HepG2 (cell line): ENCODE data around the gene TUBA8. TPM values are rescaled to one million over a fixed set of nuclear protein-coding genes. Genes with fewer than 3 reads are reported as not detected.

ENCODE experiments used
- ATAC-seq: fragments of 200-7000 bp; cut with Tn5 transposase; 3 replicates; pipeline ENCODE4 v1.9.1; 2020; ENCODE audit warnings: mild to moderate bottlenecking, moderate library complexity
- Bru-seq: library from RNA; stranded (reverse); fragments of 400-500 nt; gene quantifications from one replicate; lab custom pipeline; 2021; lab: Mats Ljungman, UMichigan
- BruChase-seq, 2 experiments: library from RNA; stranded (reverse); fragments of 400-500 nt; gene quantifications; one replicate each; lab custom pipeline; 2021; lab: Mats Ljungman, UMichigan
- BruUV-seq: library from RNA; stranded (reverse); fragments of 400-500 nt; replicated peaks from 2 replicates; lab custom pipeline; 2021; lab: Mats Ljungman, UMichigan
- CTCF ChIA-PET: fragments of 300-600 bp; formaldehyde crosslinking; extraction: SDS; loops from one replicate; lab custom pipeline; 2021; ENCODE audit warnings: low total read pairs, inconsistent platforms, low intra/inter-chr PET ratio; lab: Yijun Ruan, JAX
- POLR2A ChIA-PET: fragments of 350-600 bp; sonication (Branson Sonifier 250); formaldehyde crosslinking; loops from one replicate; lab custom pipeline; 2020; ENCODE audit warnings: antibody characterized with exemption, inconsistent platforms; lab: Yijun Ruan, JAX
- DNase-seq: peaks from one replicate; pipeline ENCODE4 v3.0.0-alpha.2; 2015; ENCODE audit warnings: low spot score
- FAIRE-seq: peaks from 3 replicates; lab custom pipeline; 2011; peaks lifted over from hg19 to GRCh38; lab: Jason Lieb, UNC
- H2AFZ ChIP-seq: one replicate; pipeline ENCODE4 v1.6.1; 2011; ENCODE audit warnings: low read length, inconsistent platforms
- H3K27ac ChIP-seq: fragments of 300-600 bp; 3 replicates; pipeline ENCODE4 v1.8.0; 2011; ENCODE audit warnings: mixed run types, mild to moderate bottlenecking, mixed read lengths, low read length, inconsistent platforms; ENCODE audit not compliant: insufficient read depth; ENCODE audit errors: extremely low read length
- H3K27me3 ChIP-seq, 2 experiments: fragments of 200-600 bp in 1 of 2; 2 replicates in 1 of 2; 3 replicates in 1 of 2; pipeline versions ENCODE4 v1.6.0 to v1.8.0; 2011; ENCODE audit warnings: low read length in 2 of 2, mild to moderate bottlenecking in 2 of 2, moderate library complexity in 2 of 2, inconsistent platforms in 1 of 2; ENCODE audit not compliant: insufficient read depth in 2 of 2, control insufficient read depth in 1 of 2
- H3K36me3 ChIP-seq, 2 experiments: fragments of 200-600 bp in 1 of 2; replicated peaks in 1 of 2; 2 replicates in 1 of 2; 3 replicates in 1 of 2; pipeline versions ENCODE4 v1.5.1 to v1.8.0; 2011; ENCODE audit warnings: low read length in 2 of 2, inconsistent platforms in 1 of 2; ENCODE audit not compliant: insufficient read depth in 2 of 2, control insufficient read depth in 1 of 2
- H3K4me1 ChIP-seq: 2 replicates; pipeline ENCODE4 v1.5.1; 2012; ENCODE audit warnings: low read length, inconsistent platforms; ENCODE audit not compliant: insufficient read depth
- H3K4me2 ChIP-seq: 2 replicates; pipeline ENCODE4 v1.6.0; 2011; ENCODE audit warnings: low read depth, low read length, inconsistent platforms
- H3K4me3 ChIP-seq, 3 experiments: fragments of 200-600 bp in 1 of 3; sonication (generic), shearing (Covaris generic) in 1 of 3; replicated peaks in 1 of 3; 2 replicates each; pipeline ENCODE4 v1.5.1; 2011 to 2016; ENCODE audit warnings: low read length in 3 of 3, inconsistent platforms in 2 of 3, low read depth in 2 of 3, mild to moderate bottlenecking in 2 of 3, control low read depth in 1 of 3, mixed read lengths in 1 of 3; ENCODE audit not compliant: insufficient read depth in 1 of 3
- H3K79me2 ChIP-seq: one replicate; pipeline ENCODE4 v1.6.1; 2011; ENCODE audit warnings: low read length, inconsistent platforms; ENCODE audit not compliant: insufficient read depth
- H3K9ac ChIP-seq: 2 replicates; pipeline ENCODE4 v1.6.0; 2011; ENCODE audit warnings: mild to moderate bottlenecking, low read depth, low read length, inconsistent platforms; ENCODE audit not compliant: insufficient read depth
- H3K9me3 ChIP-seq: 2 replicates; pipeline ENCODE4 v1.5.1; 2012; ENCODE audit warnings: mild to moderate bottlenecking, low read length
- H4K20me1 ChIP-seq: 2 replicates; pipeline ENCODE4 v1.6.0; 2011; ENCODE audit warnings: inconsistent platforms, mild to moderate bottlenecking, low read length, moderate library complexity; ENCODE audit not compliant: insufficient read depth
- HCFC1 ChIP-seq: fragments of 150-350 bp; IDR thresholded peaks from 2 replicates; pipeline ENCODE4 v1.6.1; 2014; ENCODE audit warnings: low read depth, low read length
- HES4 ChIP-seq: sonication (generic); formaldehyde crosslinking; IDR thresholded peaks from 2 replicates; pipeline ENCODE4 v1.9.0; 2021; ENCODE audit warnings: mild to moderate bottlenecking, missing genetic modification reagents, borderline replicate concordance
- HMG20A ChIP-seq: IDR thresholded peaks from 2 replicates; pipeline ENCODE4 v1.6.1; 2016; ENCODE audit warnings: borderline replicate concordance
- KDM2A ChIP-seq: sonication (generic); formaldehyde crosslinking; IDR thresholded peaks from 2 replicates; pipeline ENCODE4 v1.4.0; 2020; ENCODE audit warnings: low read depth, missing genetic modification reagents, borderline replicate concordance
- LCORL ChIP-seq, 2 experiments: fragments of 450-650 bp in 1 of 2; sonication (generic) in 1 of 2; formaldehyde crosslinking in 1 of 2; IDR thresholded peaks; 2 replicates each; pipeline versions ENCODE4 v1.5.0 to v1.6.1; 2017 to 2020; ENCODE audit warnings: antibody characterized with exemption in 1 of 2, missing genetic modification reagents in 1 of 2
- MXD4 ChIP-seq: IDR thresholded peaks from 2 replicates; pipeline ENCODE4 v1.6.1; 2016; ENCODE audit warnings: mild to moderate bottlenecking, missing biosample characterization, missing genetic modification reagents
- NFIC ChIP-seq: IDR thresholded peaks from 2 replicates; pipeline ENCODE4 v1.6.1; 2012; ENCODE audit warnings: mild to moderate bottlenecking, low read length, inconsistent platforms
- SATB2 ChIP-seq: sonication (generic); formaldehyde crosslinking; IDR thresholded peaks from 2 replicates; pipeline ENCODE4 v1.5.0; 2020; ENCODE audit warnings: missing genetic modification reagents
- TBP ChIP-seq: sonication (generic); formaldehyde crosslinking; IDR thresholded peaks from 2 replicates; pipeline ENCODE4 v1.5.0; 2020; ENCODE audit warnings: missing genetic modification reagents
- TBX2 ChIP-seq: sonication (generic); formaldehyde crosslinking; IDR thresholded peaks from 2 replicates; pipeline ENCODE4 v1.5.0; 2020; ENCODE audit warnings: missing genetic modification reagents, mild to moderate bottlenecking, borderline replicate concordance
- ZFP36 ChIP-seq: fragments of 150-350 bp; IDR thresholded peaks from 2 replicates; pipeline ENCODE4 v1.6.1; 2018; ENCODE audit warnings: borderline replicate concordance, low read length, low read depth; ENCODE audit not compliant: partially characterized antibody
- ZFY ChIP-seq: sonication (generic); formaldehyde crosslinking; IDR thresholded peaks from 2 replicates; pipeline ENCODE4 v1.4.0; 2020; ENCODE audit warnings: missing genetic modification reagents
- ZNF574 ChIP-seq: sonication (generic); formaldehyde crosslinking; IDR thresholded peaks from 2 replicates; pipeline ENCODE4 v1.4.0; 2020; ENCODE audit warnings: missing genetic modification reagents
- ZNF576 ChIP-seq: sonication (generic); formaldehyde crosslinking; IDR thresholded peaks from 2 replicates; pipeline ENCODE4 v1.4.0; 2020; ENCODE audit warnings: mild to moderate bottlenecking, missing genetic modification reagents
- ZNF777 ChIP-seq: sonication (generic); formaldehyde crosslinking; IDR thresholded peaks from 2 replicates; pipeline ENCODE4 v1.4.0; 2020; ENCODE audit warnings: missing genetic modification reagents
- ZSCAN31 ChIP-seq: sonication (generic); formaldehyde crosslinking; IDR thresholded peaks from 2 replicates; pipeline ENCODE4 v1.5.0; 2020; ENCODE audit warnings: low read depth, mild to moderate bottlenecking, missing genetic modification reagents
- WGBS: methylation state at CpG from one replicate; pipeline ENCODE4 v1.1.6; 2017; ENCODE audit warnings: low lambda C conversion rate; 5-methylcytosine and 5-hydroxymethylcytosine counted together
- in situ Hi-C: cut with HindIII; loops from 2 replicates; pipeline ENCODE4 v1.10.0; 2017; ENCODE audit warnings: low pct_unique_long_range_greater_than_20kb; ENCODE audit not compliant: extremely low pct_ligation_motif_present
- intact Hi-C: fragments of 100-400 bp; cut with micrococcal nuclease; formaldehyde crosslinking; loops from one replicate; pipeline ENCODE4 v1.10.0; 2022; ENCODE audit not compliant: unreplicated experiment
- long read RNA-seq, 2 experiments: library from RNA in 1 of 2; library from polyadenylated mRNA in 1 of 2; stranded (forward) in 1 of 2; unstranded in 1 of 2; transcript quantifications; one replicate each; pipeline ENCODE4 v2.0.0, GENCODE V29; 2019 to 2022
- polyA minus RNA-seq, 3 experiments: library from RNA; depleted of rRNA, polyadenylated mRNA; stranded (reverse); fragments of >200 nt; gene quantifications; 2 replicates each; pipeline ENCODE4 v1.2.3, GENCODE V29; 2011; ENCODE audit warnings: low replicate concordance in 1 of 3
- polyA plus RNA-seq, 8 experiments: library from polyadenylated mRNA; depleted of rRNA in 3 of 8; stranded (reverse) in 7 of 8; unstranded in 1 of 8; fragments of >200 nt; fragmentation: Illumina TruSeq in 4 of 8; extraction: Trizol in 4 of 8; gene quantifications; 2 replicates each; pipeline versions ENCODE4 v1.2.1 to v1.2.3, GENCODE V29; 2011 to 2016; ENCODE audit warnings: low read depth in 4 of 8, missing spikeins in 1 of 8, mixed read lengths in 1 of 8; ENCODE audit not compliant: insufficient read depth in 1 of 8
- total RNA-seq, 5 experiments: library from RNA; depleted of rRNA; stranded (reverse); fragments of >200 nt; fragmentation: Illumina TruSeq; extraction: Trizol; gene quantifications; 2 replicates each; pipeline ENCODE4 v1.2.3, GENCODE V29; 2016; ENCODE audit warnings: low read depth in 1 of 5

TUBA8 gene
- total RNA-seq (2016; rRNA removed; fragmentation: Illumina TruSeq; extraction: Trizol) (0.17 and 0.35 TPM in 2 replicates), polyA plus RNA-seq (2011; rRNA removed) (0.69 and 0.80 TPM in 2 replicates), polyA minus RNA-seq (2011; rRNA and poly(A)+ RNA removed; ENCODE audit: low replicate concordance) (0.52 and 4.5 TPM in 2 replicates), Bru-seq, nascent RNA (percentile 40 among the genes with signal in this experiment), BruChase-seq, experiment 1, labeled RNA remaining after a 6-hour chase (percentile 44 among the genes with signal in this experiment), BruChase-seq, experiment 2, labeled RNA remaining after a 2-hour chase (percentile 50 among the genes with signal in this experiment)
- total RNA-seq (2016; cell fraction: cytosol; rRNA removed; fragmentation: Illumina TruSeq; extraction: Trizol; ENCODE audit: low read depth) = 0.62 and 0.91 TPM in 2 replicates
- 0.09 and 0.39 TPM in 2 replicates for total RNA-seq (2016; cell fraction: insoluble cytoplasmic fraction; rRNA removed; fragmentation: Illumina TruSeq; extraction: Trizol)
- total RNA-seq (2016; cell fraction: membrane; rRNA removed; fragmentation: Illumina TruSeq; extraction: Trizol) = 0.62 and 0.79 TPM in 2 replicates
- total RNA-seq (2016; cell fraction: nucleus; rRNA removed; fragmentation: Illumina TruSeq; extraction: Trizol) = 0.34 and 0.53 TPM in 2 replicates
- polyA plus RNA-seq (2011; cell fraction: cytosol; rRNA removed) = 0.56 and 0.67 TPM in 2 replicates
- 1.7 and 1.8 TPM in 2 replicates for polyA plus RNA-seq (2011; cell fraction: nucleus; rRNA removed)
- 0.86 and 1.1 TPM in 2 replicates for polyA plus RNA-seq (2012)
- 0.73 and 0.76 TPM in 2 replicates for polyA plus RNA-seq (2016; cell fraction: cytosol; fragmentation: Illumina TruSeq; extraction: Trizol; ENCODE audit: low read depth)
- polyA plus RNA-seq (2016; cell fraction: insoluble cytoplasmic fraction; fragmentation: Illumina TruSeq; extraction: Trizol; ENCODE audit: low read depth) = 0.26 and 0.31 TPM in 2 replicates
- polyA plus RNA-seq (2016; cell fraction: membrane; fragmentation: Illumina TruSeq; extraction: Trizol; ENCODE audit: low read depth) = 0.96 and 1.0 TPM in 2 replicates
- polyA plus RNA-seq (2016; cell fraction: nucleus; fragmentation: Illumina TruSeq; extraction: Trizol; ENCODE audit: insufficient read depth, low read depth) = 0.85 and 1.3 TPM in 2 replicates
- polyA minus RNA-seq (2011; cell fraction: cytosol; rRNA and poly(A)+ RNA removed) = not detected in 2 replicates
- polyA minus RNA-seq (2011; cell fraction: nucleus; rRNA and poly(A)+ RNA removed) = 0.50 and 0.90 TPM in 2 replicates
- long read RNA-seq, experiment 1 = 0 reads
- long read RNA-seq, experiment 2 = 0 reads

GRCh38 chr22:18110194-18110953, at the start of gene TUBA8:
Gene TUBA8, plus strand, starts transcription at chr22:18110809. Its CDS starts 57 bp downstream, at chr22:18110866.
- POLR2A ChIA-PET = interaction anchor here (0.8 kb wide), 1 partner anchor 19 kb away, joined by 3 read pairs; no protein-coding TSS in a partner anchor
- H2AFZ ChIP-seq = no peak within 1 kb of the TSS
- TF ChIP-seq HMG20A = no peak
- peak; percentile 56 for TF ChIP-seq ZFY (CRISPR knock-in tag)
- no peak for TF ChIP-seq TBP (CRISPR knock-in tag)
- no peak for TF ChIP-seq SATB2 (CRISPR knock-in tag)
- TF ChIP-seq TBX2 (CRISPR knock-in tag) = peak; percentile 69
- no peak for TF ChIP-seq NFIC
- 0 out of 2 replicates have a peak, but pooled peaks have one; percentile 58 for TF ChIP-seq ZSCAN31 (CRISPR knock-in tag)
- TF ChIP-seq ZNF574 (CRISPR knock-in tag) = peak; percentile 24; the same call in 1 of the 2 replicates
- no peak for TF ChIP-seq LCORL (IDR thresholded peaks at IDR 0.05)
- TF ChIP-seq LCORL (CRISPR knock-in tag; IDR thresholded peaks at IDR 0.05) = 0 out of 2 replicates have a peak, but pooled peaks have one; percentile 27
- no peak for TF ChIP-seq ZFP36
- peak; percentile 52; the same call in 1 of the 2 replicates for TF ChIP-seq KDM2A (CRISPR knock-in tag)
- TF ChIP-seq HCFC1 = no peak
- TF ChIP-seq ZNF777 (CRISPR knock-in tag) = peak; percentile 76
- TF ChIP-seq MXD4 (CRISPR knock-in tag) = no peak
- TF ChIP-seq ZNF576 (CRISPR knock-in tag) = no peak
- TF ChIP-seq HES4 (CRISPR knock-in tag) = 0 out of 2 replicates have a peak, but pooled peaks have one; percentile 20

More at GRCh38 chr22:18110194-18110953, at the start of gene TUBA8:
- Histone ChIP-seq H3K36me3 (no peaks in the 10 kb centered on the region), H4K20me1 (peaks cover 4% of the 10 kb centered on the region; the same call in 1 of the 2 replicates), H3K27me3 (peaks cover 8 to 38% of the 10 kb centered on the region in 2 experiments), H3K9me3 (no peaks in the 10 kb centered on the region), H3K27ac (no peak within 1 kb of the TSS), H3K4me2 (peak within 1 kb of the TSS; percentile 85), H3K4me1 (peaks cover 23% of the 10 kb centered on the region), H3K4me3 (peak within 1 kb of the TSS; percentile 38 to 71 (median 42)), H3K79me2 (no peaks in the 10 kb centered on the region), H3K9ac (peak within 1 kb of the TSS; percentile 39; the same call in 1 of the 2 replicates)
- 17% methylated on average over 1 of the region's 72 CpGs for WGBS
- CTCF ChIA-PET = no interaction called here
- FAIRE-seq (no peak), ATAC-seq (peak; percentile 85), DNase-seq (no peak)
- in situ Hi-C loops = no loop called here
- intact Hi-C loops = no loop called here
- BruUV-seq = no TSS peak
